GM19463 (cell line): ENCODE measurements around the gene DYNLRB1.
"Not testable (repeated sequence)": the region's sequence is repeated elsewhere in the genome, so short reads cannot be mapped to it uniquely, and the experiment has no call there.

ENCODE experiments used
- ATAC-seq: cut with Tn5 transposase; IDR thresholded peaks from one replicate; pipeline ENCODE4 v1.9.1; 2021; ENCODE audit warnings: mild to moderate bottlenecking, moderate library complexity; ENCODE audit not compliant: unreplicated experiment

Gene DYNLRB1

DNA sequence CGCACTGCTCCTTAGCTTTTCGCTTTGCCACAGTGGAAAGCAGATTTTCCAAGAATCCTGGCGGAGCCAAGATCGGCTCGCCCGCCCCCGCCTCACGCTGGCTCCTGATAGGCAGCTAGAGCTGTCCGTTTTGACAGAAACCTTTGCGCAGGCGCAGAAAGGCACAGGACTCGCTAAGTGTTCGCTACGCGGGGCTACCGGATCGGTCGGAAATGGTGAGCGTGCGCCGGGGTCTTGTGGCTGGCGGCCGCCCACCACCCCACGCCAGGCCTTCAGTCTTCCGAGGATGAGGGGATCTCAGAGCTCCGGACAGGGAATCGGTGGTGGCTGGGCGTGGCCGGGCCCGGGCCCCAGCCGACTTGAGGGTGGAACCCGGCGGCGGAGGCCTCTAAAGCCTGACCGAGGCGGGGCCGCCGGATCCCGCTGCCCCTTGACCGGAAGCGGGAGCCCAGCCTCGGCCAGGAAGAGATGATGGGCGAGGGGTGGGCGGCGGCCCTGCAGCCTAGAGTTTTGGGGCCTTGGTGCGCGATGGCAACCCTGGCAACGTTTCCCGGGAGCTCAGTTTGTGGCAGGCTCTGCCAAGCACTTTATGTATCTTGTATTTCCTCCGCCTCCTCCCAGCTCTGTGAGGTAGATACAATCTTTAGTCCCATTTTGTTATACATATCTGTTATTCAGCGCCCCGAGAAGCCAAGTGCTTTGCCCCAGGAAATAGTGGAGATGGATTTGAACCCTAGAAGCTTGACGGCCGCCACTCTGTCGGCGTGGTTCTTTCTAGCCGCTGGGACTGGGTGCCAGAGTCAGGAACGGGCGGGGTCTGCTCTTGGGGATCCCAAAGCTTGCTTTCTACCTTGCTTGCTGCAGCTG, at the start of gene DYNLRB1:
Gene DYNLRB1, plus strand, starts transcription at position 176 of the 867 bp plus-strand sequence. Its CDS starts 37 bp downstream, at position 213.
- peak; percentile 66 for ATAC-seq

DNA sequence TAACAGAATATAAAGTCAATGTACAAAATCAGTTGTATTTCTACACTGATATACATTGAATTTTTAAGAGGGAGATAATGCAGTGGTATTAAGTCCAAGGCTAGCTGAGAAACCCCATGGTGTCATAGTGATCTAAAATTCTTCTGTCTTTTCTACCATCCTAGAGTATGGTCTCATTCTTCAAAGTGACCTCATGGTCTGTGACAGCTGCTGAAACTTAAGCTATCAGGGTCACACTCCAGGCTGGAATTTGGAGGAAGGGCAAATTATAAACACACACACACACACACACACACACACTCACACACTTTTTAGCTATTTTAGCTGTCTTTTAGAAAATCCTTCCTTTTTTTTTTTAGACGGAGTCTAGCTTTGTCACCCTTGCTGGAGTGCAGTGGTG, 47.3 kb upstream of the DYNLRB1 start:
- no peak for ATAC-seq

DNA sequence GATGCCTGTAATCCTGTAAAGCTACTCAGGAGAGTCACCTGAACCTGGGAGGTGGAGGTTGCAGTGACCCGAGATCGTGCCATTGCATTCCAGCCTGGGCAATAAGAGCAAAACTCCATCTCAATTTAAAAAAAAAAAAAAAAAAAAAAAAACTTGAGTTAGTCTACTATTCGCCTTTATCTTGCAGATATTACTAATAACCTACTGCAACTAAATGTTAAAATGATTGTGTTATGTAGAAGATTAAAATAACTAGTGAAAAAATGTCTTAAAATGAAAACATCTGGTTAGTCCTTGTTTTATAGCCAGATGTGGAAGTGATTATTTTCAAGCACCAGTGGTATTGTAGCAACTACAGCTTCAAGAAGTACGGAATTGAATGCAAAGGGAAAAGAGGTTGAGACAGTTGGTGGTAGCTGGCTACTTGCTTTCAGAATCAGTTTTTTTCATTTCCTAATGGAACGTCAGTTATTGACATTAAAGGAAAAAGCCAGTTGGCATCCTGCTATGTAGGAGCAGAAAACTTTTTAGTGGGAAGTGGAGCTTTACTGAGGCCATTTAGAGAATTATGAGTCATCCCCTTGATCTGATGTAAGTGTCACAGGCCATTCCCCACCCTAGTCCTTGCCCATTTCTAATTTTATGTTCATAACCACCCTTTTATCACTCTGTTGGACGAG, 43.8 kb upstream of the DYNLRB1 start:
- no peak for ATAC-seq

DNA sequence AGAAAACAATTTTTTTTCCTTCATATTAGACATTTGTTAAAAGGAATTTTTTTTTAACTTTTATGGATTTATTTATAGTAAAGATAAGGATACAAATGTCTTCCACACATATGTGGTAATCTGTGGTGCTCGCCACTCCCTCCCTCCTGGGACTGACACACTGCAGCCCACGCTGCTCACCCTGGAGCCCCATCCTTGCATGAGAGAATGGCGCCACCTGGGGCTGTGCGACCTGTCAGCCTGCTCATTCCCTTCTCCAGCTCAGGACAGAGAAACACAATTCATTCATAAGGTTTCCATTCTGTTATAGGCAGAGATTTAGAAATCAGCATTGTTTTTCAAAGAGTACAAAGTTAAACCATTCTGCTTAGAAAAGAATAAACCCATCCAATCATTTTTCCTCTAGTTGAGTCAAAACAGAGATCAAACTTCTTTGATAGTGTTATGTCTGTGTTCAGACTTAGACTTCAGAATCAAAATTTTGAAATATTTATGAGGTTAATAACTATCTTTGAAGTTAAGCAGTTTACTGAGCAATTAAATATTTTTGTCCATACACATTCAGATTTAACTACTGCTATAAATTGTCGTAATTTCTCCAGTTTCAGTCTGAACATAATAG, 42.8 kb upstream of the DYNLRB1 start:
- ATAC-seq = no peak

DNA sequence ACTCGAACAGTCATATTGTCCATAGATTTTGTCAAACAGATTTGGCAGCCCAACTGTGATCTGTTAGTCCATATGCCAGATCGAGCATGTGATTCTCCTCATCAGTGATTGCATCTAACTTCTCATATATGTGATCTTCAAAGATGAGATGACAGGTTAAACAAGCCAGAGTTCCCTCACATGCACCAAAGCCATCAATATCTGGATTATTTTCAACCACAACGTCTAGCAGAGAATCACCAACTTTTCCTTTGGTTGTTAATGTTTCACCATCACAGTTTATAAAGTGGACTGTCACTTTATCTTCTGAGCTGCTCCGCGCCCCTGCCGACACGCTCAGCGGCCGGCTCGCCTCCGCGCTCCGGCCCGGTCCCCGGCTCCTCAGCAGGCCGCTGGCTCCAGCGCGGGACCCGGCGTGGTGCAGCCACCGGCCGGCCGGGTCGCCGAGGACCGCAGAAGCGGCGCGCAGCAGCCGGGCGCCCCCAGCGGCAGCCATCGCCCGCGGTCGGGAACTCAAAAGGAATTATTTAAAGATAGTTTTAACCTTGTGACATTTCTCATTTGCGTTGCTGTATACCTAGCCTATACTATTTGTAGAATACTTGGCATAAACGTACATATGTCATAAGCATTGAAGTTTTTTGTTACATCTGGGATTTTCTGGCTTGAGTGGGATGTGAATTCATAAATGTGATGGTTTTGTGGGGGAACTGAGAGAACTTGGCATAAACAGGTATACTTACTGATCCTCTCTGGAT, 40.1 kb upstream of the DYNLRB1 start:
- peak; percentile 50 for ATAC-seq

DNA sequence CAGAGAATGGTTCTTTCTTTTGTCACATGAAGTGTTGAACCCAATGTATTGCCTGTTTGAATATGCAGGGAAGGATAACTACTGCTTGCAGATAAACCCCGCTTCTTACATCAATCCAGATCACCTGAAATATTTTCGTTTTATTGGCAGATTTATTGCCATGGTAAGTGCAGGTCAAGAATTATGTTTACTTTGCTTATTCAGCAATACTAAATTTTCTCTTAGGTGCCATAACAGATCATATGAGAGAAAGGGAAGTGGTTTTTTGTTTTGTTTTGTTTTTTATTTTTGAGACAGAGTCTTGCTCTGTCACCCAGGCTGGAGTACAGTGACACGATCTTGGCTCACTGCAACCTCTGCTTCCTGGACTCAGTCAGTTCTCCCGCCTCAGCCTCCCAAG, 36.6 kb upstream of the DYNLRB1 start:
- ATAC-seq = no peak

DNA sequence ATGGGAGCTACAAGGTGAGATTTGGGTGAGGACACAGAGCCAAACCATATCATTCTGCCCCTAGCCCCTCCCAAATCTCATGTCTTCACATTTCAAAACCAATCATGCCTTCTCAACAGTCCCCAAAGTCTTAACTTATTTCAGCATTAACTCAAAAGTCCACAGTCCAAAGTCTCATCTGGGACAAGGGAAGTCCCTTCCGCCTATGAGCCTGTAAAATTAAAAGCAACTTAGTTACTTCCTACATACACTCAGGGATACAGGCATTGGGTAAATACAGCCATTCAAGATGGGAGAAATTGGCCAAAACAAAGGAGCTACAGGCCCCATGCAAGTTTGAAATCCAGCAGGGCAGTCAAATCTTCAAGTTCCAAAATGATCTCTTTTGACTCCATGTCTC, 34.1 kb upstream of the DYNLRB1 start:
- not testable (repeated sequence) for ATAC-seq

DNA sequence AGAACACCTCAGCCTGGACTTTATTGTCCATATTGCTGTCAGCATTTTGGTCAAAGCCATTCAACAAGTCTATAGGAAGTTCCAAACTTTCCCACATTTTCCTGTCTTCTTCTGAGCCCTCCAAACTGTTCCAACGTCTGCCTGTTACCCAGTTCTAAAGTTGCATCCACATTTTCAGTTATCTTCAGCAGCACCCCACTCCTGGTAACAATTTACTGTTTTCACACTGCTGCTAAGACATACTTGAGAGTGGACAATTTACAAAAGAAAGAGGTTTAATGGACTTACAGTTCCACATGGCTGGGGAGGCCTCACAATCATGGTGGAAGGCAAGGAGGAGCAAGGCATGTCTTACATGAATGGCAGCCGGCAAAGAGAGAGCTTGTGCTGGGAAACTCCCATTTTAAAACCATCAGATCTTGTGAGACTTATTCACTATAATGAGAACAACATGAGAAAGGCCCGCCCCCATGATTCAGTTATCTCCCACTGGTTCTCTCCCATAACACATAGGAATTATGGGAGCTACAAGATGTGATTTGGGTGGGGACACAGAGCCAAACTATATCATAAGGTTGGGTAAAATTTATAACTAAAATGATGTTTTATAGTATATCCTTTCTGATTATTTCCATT, 32.5 kb upstream of the DYNLRB1 start:
- ATAC-seq = not testable (repeated sequence)

DNA sequence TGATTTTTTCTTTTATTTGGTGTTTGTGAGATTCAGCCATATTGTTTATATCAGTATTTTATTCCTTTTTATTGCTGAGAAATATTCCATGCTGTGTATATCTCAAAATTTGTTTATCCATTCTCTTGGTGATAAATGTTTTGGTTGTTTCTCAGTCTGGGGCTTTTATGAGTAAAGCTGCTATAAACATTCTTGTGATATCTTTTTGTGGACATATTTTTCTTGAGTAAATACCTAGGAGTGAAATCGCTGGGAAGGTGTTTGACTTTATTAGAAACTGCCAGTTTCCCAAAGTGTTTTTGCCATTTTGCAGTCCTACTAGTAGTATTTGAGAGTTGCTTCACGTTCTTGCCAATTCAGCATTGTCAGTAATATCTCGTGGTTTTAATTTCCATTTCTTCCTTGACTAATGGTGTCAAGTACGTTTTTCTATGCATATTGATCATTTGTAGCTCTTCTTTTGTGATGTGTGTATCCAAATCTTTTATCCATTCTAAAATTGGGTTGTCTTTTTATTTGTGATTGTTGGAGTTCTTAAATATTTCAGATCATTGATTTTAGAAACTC, 31.1 kb upstream of the DYNLRB1 start:
- no peak for ATAC-seq

DNA sequence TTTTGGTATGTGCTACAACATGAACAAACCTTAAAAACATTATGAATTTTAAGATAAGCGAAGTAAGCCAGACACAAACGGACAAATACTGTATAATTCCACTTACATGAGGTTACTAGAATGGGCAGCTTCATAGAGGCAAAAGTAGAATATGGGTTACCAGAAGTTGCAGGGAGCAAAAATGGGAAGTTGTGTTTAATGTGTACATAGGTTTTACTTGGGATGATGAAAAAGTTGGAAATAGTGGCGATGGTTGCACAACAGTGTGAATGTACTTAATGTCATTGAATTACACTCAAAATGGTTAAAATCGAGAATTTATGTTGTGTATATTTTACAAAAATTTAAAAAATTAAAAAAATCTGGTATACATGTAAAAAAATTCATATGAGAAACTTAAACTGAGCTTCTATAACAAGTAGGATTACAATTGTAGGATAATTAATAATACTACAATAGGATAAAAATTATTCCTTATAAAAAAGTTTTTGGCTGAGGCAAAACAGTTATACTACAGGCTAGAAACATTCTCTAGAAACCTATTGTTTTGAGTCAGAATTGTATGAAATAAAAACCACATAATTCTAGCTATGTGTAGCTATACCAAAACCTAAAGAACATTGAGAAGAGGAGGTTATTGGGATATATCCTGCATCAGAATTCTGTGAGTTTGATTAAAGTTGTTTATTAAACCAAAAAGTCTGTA, 24.8 kb upstream of the DYNLRB1 start:
- no peak for ATAC-seq

DNA sequence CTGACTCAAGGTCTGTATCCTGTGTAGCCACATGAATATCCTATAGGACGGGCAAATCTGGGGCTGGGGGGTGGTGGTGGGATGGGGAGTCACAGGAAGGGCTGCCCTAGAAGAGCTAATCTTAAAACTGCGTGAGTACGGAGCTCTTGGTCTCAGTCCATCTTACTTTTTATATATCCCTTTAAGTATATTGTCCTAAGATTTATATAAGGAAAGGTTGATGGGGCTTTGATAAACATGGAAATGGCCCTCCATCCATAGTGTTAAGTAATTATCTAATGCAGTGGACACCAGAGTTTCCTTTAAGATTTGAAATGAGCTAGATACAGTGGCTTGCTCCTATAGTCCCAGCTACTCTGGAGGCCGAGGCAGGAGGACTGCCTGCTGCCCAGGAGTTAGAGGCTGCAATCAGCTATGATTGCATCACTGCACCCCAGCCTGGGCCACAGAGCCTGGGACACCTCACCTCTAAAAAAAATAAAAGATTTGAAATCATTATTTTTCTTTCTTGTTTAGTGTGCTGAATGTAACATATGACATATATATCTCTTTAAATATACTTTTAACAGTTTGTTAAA, 24.2 kb upstream of the DYNLRB1 start:
- no peak for ATAC-seq

DNA sequence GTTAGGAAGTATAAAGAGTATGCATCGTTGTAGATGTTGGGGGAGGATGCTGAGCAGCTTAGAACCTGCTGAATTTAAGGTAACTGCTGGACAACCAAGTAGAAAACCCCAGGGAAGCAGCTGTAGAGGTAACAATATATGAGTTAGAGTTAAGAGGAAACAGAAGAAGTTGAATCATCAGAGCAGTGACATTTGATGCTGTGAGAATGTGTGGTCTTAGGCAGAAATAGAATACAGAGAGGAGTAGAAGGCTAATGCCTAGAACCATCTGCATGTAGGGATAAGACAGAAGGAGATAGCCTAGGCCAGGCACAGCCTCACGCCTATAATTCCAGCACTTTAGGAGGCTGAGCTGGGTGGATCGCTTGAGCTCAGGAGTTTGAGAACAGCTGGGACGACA, 22.6 kb upstream of the DYNLRB1 start:
- no peak for ATAC-seq

DNA sequence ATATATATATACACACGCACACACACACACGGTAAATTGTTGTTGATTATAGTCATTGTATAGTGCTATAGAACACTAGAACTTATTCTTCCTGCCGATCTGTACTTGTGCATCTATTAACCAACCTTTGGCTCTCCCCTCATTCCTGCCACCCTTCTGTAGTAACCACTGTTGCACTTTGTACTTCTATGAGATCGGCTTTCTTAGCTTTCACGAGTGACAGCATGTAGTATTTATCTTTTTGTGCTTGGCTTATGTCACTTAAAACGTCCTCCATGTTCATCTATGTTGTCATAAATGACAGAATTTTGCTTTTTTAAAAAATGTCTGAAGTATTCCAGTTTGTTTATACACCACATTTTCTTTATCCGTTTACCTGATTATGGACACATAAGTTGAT, 20.9 kb upstream of the DYNLRB1 start:
- no peak for ATAC-seq

DNA sequence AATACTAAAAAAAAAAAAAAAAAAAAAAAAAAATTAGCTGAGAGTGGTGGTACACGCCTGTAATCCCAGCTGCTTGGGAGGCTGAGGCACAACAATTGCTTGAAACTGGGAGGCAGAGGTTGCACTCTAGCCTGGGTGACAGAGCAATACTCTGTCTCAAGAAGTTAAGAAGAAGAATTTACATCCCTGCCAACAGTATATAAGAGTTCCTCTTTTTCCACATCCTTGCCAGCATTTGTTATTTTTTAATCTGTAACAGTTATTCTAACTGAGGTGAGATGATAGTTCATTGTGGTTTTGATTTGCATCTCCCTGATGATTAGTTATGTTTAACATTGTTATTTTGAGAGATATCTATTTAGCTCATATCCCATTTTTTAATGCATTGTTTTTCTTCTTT, 20.3 kb upstream of the DYNLRB1 start:
- no peak for ATAC-seq

DNA sequence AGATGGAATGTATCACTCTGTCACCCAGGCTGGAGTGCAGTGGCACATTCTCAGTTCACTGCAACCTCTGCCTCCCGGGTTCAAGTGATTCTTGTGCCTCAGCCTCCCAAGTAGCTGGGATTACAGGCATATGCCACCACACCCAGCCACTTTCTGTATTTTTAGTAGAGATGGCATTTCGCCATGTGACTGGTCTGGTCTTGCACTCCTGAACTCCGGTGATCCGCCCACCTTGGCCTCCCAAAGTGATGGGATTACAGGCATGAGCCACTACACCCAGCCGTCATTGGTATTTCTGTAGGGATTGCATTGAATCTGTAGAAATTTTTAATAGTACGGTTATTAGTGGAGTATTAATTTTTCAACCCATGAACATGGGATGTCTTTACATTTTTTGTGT, 18.6 kb upstream of the DYNLRB1 start:
- not testable (repeated sequence) for ATAC-seq

DNA sequence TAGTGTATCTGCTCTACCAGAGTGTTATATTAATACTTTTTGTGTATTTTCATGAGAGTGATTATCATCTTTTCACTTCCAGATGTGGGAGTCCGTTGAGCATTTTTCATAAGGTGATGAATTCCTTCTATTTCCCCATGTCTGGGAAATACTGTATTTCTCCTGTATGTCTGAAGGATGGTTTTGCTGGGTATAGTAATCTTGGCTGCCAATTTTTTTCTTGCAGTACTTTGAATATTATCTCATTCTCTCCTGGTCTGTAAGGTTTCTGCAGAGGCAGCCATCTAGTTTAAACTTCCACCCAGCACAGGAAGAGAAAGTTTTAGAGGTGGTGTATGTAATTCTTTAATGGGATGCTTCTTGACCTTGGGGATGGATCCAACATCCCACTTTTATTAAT, 15.4 kb upstream of the DYNLRB1 start:
- ATAC-seq = no peak

DNA sequence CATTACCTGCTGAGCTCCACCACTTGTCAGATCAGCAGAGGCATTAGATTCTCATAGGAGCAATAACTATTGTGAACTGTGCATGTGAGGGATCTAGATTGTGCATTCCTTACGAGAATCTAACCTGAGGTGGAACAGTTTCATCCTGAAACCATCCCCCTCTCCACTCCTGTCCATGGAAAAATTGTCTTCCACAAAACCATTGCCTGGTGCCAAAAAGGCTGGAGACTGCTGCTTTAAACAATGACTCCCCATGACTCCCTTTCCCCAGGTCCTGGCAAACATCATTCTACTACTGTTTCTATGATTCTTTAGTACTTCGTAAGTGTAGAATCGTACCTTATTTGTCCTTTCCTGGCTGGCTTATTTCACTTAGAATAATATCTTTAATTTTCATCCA, 9.7 kb upstream of the DYNLRB1 start:
- ATAC-seq = no peak

DNA sequence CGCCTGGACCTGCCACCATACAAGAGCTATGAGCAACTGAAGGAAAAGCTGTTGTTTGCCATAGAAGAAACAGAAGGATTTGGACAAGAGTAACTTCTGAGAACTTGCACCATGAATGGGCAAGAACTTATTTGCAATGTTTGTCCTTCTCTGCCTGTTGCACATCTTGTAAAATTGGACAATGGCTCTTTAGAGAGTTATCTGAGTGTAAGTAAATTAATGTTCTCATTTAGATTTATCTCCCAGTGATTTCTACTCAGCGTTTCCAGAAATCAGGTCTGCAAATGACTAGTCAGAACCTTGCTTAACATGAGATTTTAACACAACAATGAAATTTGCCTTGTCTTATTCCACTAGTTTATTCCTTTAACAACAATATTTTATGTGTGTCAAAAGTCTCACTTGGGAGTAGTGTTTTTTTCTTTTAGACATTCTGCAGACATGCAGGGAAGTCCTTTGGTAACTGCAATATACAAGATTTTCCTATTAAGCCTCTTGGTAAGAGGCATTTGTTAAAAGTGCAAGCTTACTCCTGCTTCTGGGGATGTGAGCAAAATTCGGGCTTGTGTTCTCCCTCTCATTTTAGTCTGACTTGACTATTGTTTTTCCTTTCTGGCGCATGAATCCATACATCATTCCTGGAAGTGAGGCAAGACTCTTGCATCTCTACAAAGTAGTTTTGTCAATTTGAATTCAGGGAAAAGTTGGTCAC, 8.4 kb upstream of the DYNLRB1 start:
- ATAC-seq = no peak

DNA sequence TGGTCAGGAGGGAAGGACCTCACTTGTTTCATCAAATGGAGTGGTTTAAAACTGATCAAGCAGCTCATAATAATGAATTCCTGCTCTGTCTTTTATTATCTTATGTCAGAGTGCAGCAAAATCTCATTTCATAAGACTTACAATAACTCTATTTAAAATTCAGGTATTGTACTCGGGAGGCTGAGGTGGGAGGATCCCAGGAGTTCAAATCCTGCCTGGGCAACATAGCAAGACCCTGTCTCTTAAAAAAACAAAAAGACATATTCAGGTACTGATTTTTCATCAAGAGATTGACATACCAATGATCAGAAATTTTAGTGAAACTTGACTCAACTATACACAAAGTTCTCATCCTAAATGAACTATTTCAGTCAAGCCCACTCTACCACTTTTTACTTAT, 5.6 kb upstream of the DYNLRB1 start:
- no peak for ATAC-seq
